GM10266 (cell line): Measurements from ENCODE around the gene FAM107A.

ENCODE experiments used
- DNase-seq: peaks from one replicate; pipeline ENCODE4 v3.0.0; 2012; ENCODE audit errors: extremely low spot score
- TF ChIP-seq, protein P1 (sequence below): IDR thresholded peaks from 2 replicates; pipeline ENCODE4 v1.5.1; 2012; ENCODE audit warnings: mild to moderate bottlenecking, low read depth; ENCODE audit not compliant: control insufficient read depth, insufficient read depth; ENCODE audit errors: missing control alignments

Gene FAM107A

GRCh38 chr3:58621086-58621830 is 44.1 kb upstream of the FAM107A start:
- DNase-seq, result no peak
- TF ChIP-seq, protein P1, sequence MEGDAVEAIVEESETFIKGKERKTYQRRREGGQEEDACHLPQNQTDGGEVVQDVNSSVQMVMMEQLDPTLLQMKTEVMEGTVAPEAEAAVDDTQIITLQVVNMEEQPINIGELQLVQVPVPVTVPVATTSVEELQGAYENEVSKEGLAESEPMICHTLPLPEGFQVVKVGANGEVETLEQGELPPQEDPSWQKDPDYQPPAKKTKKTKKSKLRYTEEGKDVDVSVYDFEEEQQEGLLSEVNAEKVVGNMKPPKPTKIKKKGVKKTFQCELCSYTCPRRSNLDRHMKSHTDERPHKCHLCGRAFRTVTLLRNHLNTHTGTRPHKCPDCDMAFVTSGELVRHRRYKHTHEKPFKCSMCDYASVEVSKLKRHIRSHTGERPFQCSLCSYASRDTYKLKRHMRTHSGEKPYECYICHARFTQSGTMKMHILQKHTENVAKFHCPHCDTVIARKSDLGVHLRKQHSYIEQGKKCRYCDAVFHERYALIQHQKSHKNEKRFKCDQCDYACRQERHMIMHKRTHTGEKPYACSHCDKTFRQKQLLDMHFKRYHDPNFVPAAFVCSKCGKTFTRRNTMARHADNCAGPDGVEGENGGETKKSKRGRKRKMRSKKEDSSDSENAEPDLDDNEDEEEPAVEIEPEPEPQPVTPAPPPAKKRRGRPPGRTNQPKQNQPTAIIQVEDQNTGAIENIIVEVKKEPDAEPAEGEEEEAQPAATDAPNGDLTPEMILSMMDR, result no peak

- DNase-seq, result no peak
- TF ChIP-seq, protein P1, result no peak
These were observed 43.2 kb upstream of the FAM107A start for GRCh38 chr3:58620421-58620820.

GRCh38 chr3:58617338-58617761 is 40.2 kb upstream of the FAM107A start:
- DNase-seq, result no peak
- TF ChIP-seq, protein P1, result no peak

- DNase-seq, result no peak
- TF ChIP-seq, protein P1, result no peak
These were observed 36.3 kb upstream of the FAM107A start for GRCh38 chr3:58613236-58614132.

- TF ChIP-seq, protein P1, result no peak
- DNase-seq, result no peak
These were observed 35.6 kb upstream of the FAM107A start for GRCh38 chr3:58612830-58613229.

- TF ChIP-seq, protein P1, result no peak
- no peak for DNase-seq
These were observed 32.8 kb upstream of the FAM107A start for GRCh38 chr3:58609990-58610389.

DNA sequence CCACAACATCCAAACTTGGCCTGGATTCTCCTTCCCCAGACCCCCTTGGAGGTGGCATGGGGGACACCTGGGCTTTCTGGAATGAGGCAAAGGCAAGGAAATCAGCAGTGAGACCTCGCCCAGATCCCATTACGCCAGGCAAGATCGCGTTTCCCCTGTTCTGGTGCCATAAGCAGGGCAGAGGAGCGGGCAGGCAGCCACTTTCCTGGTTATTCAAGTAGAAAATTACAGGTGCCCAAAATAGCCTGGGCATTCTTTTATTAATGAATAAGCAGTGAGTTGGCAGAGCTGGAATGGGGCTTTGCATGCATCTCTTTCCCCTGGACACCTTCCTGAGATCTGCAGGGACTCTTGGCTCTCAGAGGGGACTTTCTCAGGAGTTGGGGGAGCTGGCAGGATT is 31.5 kb upstream of the FAM107A start:
- DNase-seq, result no peak
- TF ChIP-seq, protein P1, result no peak
